NT2/D1 (cell line): ENCODE results near the gene CACNG5.

Experiments
- SUZ12 ChIP-seq: IDR thresholded peaks from 2 replicates; pipeline ENCODE4 v1.6.1; 2011; ENCODE audit not compliant: insufficient read length, insufficient read depth; ENCODE audit errors: extremely low read depth
- YY1 ChIP-seq: IDR thresholded peaks from 2 replicates; pipeline ENCODE4 v1.6.1; 2011; ENCODE audit not compliant: insufficient read length, insufficient read depth

- TF ChIP-seq SUZ12 (no peak), YY1 (no peak)
These were observed 1.4 kb downstream of the CACNG5 start for GRCh38 chr17:66836063-66837005.
